H9 (cell line): Measurements from ENCODE around the gene NKAPD1. TPM values are rescaled to one million over a fixed set of nuclear protein-coding genes. Genes with fewer than 3 reads are reported as not detected.

Experiments
- DNase-seq: peaks from one replicate; pipeline ENCODE4 v3.0.0-alpha.2; 2017
- H2AFZ ChIP-seq: one replicate; pipeline ENCODE4 v1.6.1; 2013; ENCODE audit warnings: mild to moderate bottlenecking, low read length, control low read depth, moderate library complexity
- H2AK5ac ChIP-seq: 2 replicates; pipeline ENCODE4 v1.6.1; 2013; ENCODE audit warnings: low read length, control low read depth, mixed read lengths; ENCODE audit not compliant: insufficient read length
- H2BK120ac ChIP-seq: one replicate; pipeline ENCODE4 v1.6.1; 2013; ENCODE audit warnings: low read depth, mild to moderate bottlenecking, low read length, control low read depth, inconsistent platforms; ENCODE audit not compliant: poor library complexity, severe bottlenecking
- H2BK12ac ChIP-seq: 2 replicates; pipeline ENCODE4 v1.6.1; 2013; ENCODE audit warnings: low read length, control low read depth, mixed read lengths, low read depth; ENCODE audit not compliant: insufficient read length
- H2BK15ac ChIP-seq: 2 replicates; pipeline ENCODE4 v1.6.1; 2013; ENCODE audit warnings: low read depth, low read length, control low read depth
- H2BK20ac ChIP-seq: one replicate; pipeline ENCODE4 v1.6.1; 2013; ENCODE audit warnings: low read depth, mild to moderate bottlenecking, low read length, control low read depth, inconsistent platforms; ENCODE audit not compliant: poor library complexity, severe bottlenecking
- H2BK5ac ChIP-seq: 2 replicates; pipeline ENCODE4 v1.6.1; 2013; ENCODE audit warnings: low read length, control low read depth, mixed read lengths; ENCODE audit not compliant: insufficient read length
- H3K14ac ChIP-seq: 2 replicates; pipeline ENCODE4 v1.6.1; 2013; ENCODE audit warnings: low read length, control low read depth; ENCODE audit not compliant: insufficient read depth
- H3K18ac ChIP-seq: 2 replicates; pipeline ENCODE4 v1.6.1; 2013; ENCODE audit warnings: low read depth, mild to moderate bottlenecking, mixed read lengths, low read length, control low read depth; ENCODE audit not compliant: insufficient read length
- H3K23ac ChIP-seq: 2 replicates; pipeline ENCODE4 v1.6.1; 2013; ENCODE audit warnings: low read length, control low read depth, mixed read lengths, low read depth; ENCODE audit not compliant: insufficient read length
- H3K23me2 ChIP-seq: 2 replicates; pipeline ENCODE4 v1.6.1; 2013; ENCODE audit warnings: low read depth, mild to moderate bottlenecking, mixed read lengths, low read length, control low read depth; ENCODE audit not compliant: insufficient read length, poor library complexity, severe bottlenecking
- H3K27ac ChIP-seq: 2 replicates; pipeline ENCODE4 v1.5.1; 2013; ENCODE audit warnings: low read length, control low read depth, mixed read lengths, low read depth; ENCODE audit not compliant: insufficient read length
- H3K27me3 ChIP-seq: 2 replicates; pipeline ENCODE4 v1.6.1; 2013; ENCODE audit warnings: low read length, control low read depth, inconsistent platforms; ENCODE audit not compliant: insufficient read depth
- H3K4ac ChIP-seq: 2 replicates; pipeline ENCODE4 v1.6.1; 2013; ENCODE audit warnings: low read depth, mild to moderate bottlenecking, control low read depth, inconsistent platforms, low read length, moderate library complexity
- H3K4me1 ChIP-seq: 2 replicates; pipeline ENCODE4 v1.6.1; 2013; ENCODE audit warnings: low read length, control low read depth, inconsistent platforms; ENCODE audit not compliant: insufficient read depth
- H3K4me2 ChIP-seq: 2 replicates; pipeline ENCODE4 v1.6.1; 2013; ENCODE audit warnings: low read length, control low read depth, mixed read lengths; ENCODE audit not compliant: insufficient read length, insufficient read depth
- H3K56ac ChIP-seq: 2 replicates; pipeline ENCODE4 v1.6.1; 2013; ENCODE audit warnings: low read depth, mild to moderate bottlenecking, mixed read lengths, low read length, control low read depth; ENCODE audit not compliant: insufficient read length
- H3K79me1 ChIP-seq: 2 replicates; pipeline ENCODE4 v1.6.1; 2013; ENCODE audit warnings: low read depth, mild to moderate bottlenecking, moderate library complexity, low read length, control low read depth, inconsistent platforms; ENCODE audit not compliant: insufficient read depth, poor library complexity, severe bottlenecking
- H3K79me2 ChIP-seq: 2 replicates; pipeline ENCODE4 v1.6.1; 2013; ENCODE audit warnings: low read length, control low read depth, inconsistent platforms; ENCODE audit not compliant: insufficient read depth
- H3K9ac ChIP-seq: 2 replicates; pipeline ENCODE4 v1.6.1; 2013; ENCODE audit warnings: low read length, control low read depth, mixed read lengths; ENCODE audit not compliant: insufficient read length; ENCODE audit errors: extremely low read depth
- H3K9me3 ChIP-seq: one replicate; pipeline ENCODE4 v1.6.1; 2013; ENCODE audit warnings: low read depth, low read length, inconsistent platforms; ENCODE audit not compliant: control insufficient read depth
- H3T11ph ChIP-seq: one replicate; pipeline ENCODE4 v1.6.1; 2013; ENCODE audit warnings: mild to moderate bottlenecking, low read length, control low read depth, inconsistent platforms
- H4K20me1 ChIP-seq: one replicate; pipeline ENCODE4 v1.6.1; 2013; ENCODE audit not compliant: control insufficient read depth, insufficient read length, insufficient read depth
- H4K5ac ChIP-seq: 2 replicates; pipeline ENCODE4 v1.6.1; 2013; ENCODE audit warnings: low read depth, mild to moderate bottlenecking, mixed read lengths, low read length, control low read depth; ENCODE audit not compliant: insufficient read length
- H4K8ac ChIP-seq: replicated peaks from 2 replicates; pipeline ENCODE4 v1.6.1; 2013; ENCODE audit warnings: low read length, control low read depth, mixed read lengths, low read depth; ENCODE audit not compliant: insufficient read length
- H4K91ac ChIP-seq: 2 replicates; pipeline ENCODE4 v1.6.1; 2013; ENCODE audit warnings: low read depth, mild to moderate bottlenecking, moderate library complexity, mixed read lengths, low read length, control low read depth; ENCODE audit not compliant: insufficient read length
- H3K27ac Mint-ChIP-seq, 3 experiments: 2 replicates in 2 of 3; 3 replicates in 1 of 3; pipeline ENCODE4 v1.8.0; 2020 to 2021; ENCODE audit warnings: mixed read lengths in 3 of 3, mild to moderate bottlenecking in 1 of 3, moderate library complexity in 1 of 3
- H3K27me3 Mint-ChIP-seq: 2 replicates; pipeline ENCODE4 v1.8.0; 2021; ENCODE audit warnings: low read depth, mild to moderate bottlenecking, moderate library complexity, mixed read lengths
- H3K36me3 Mint-ChIP-seq, 3 experiments: 2 replicates in 2 of 3; 3 replicates in 1 of 3; pipeline ENCODE4 v1.8.0; 2020 to 2021; ENCODE audit warnings: low read depth in 3 of 3, mixed read lengths in 3 of 3; ENCODE audit not compliant: insufficient read depth in 1 of 3
- H3K4me1 Mint-ChIP-seq, 2 experiments: 2 replicates each; pipeline ENCODE4 v1.8.0; 2020; ENCODE audit warnings: mixed read lengths in 2 of 2
- H3K4me3 Mint-ChIP-seq, 2 experiments: 2 replicates in 1 of 2; 3 replicates in 1 of 2; pipeline ENCODE4 v1.8.0; 2020 to 2021; ENCODE audit warnings: mild to moderate bottlenecking in 2 of 2, mixed read lengths in 2 of 2, moderate library complexity in 1 of 2
- H3K9me3 Mint-ChIP-seq, 2 experiments: 2 replicates in 1 of 2; 3 replicates in 1 of 2; pipeline ENCODE4 v1.8.0; 2020; ENCODE audit warnings: mild to moderate bottlenecking in 2 of 2, mixed read lengths in 2 of 2, moderate library complexity in 1 of 2
- WGBS: extraction: QIAGEN DNeasy Blood & Tissue Kit; methylation state at CpG from one replicate; pipeline ENCODE4 v1.1.7; 2013; ENCODE audit warnings: missing lambda C conversion rate, low lambda C conversion rate, mixed read lengths; ENCODE audit not compliant: insufficient read length; ENCODE audit errors: extremely low coverage; 5-methylcytosine and 5-hydroxymethylcytosine counted together
- total RNA-seq: library from RNA; stranded (reverse); gene quantifications from 2 replicates; pipeline ENCODE4 v1.2.1, GENCODE V29; 2021
- TF ChIP-seq, protein P1 (sequence below): fragments of 200-600 bp; sonication (generic); conservative IDR thresholded peaks from 3 replicates; pipeline ENCODE4 v1.8.0; 2021; ENCODE audit warnings: antibody characterized with exemption, mild to moderate bottlenecking

The NKAPD1 gene
- total RNA-seq, 1 experiment from 2014 or later: 25.9 TPM

DNA sequence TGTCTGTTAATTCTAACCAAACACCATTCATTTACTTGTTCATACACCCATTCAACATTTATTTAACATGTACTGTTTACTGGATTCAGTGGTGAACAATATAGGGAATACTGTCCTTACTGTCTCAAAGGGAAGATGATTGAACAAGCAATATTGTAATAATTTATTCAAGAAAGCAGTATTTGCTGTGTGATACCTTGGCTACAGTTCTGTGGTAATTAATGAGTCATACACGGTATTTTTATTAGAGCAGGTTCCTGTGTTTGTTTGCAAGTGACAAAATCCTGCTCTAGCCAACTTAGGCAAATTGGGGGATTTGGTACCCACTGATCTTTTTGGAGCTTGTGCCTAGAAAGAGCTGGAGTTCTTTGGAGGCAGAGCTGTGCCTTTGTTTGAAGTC is 16.0 kb upstream of the NKAPD1 start:
- Mint-ChIP-seq H3K4me3 (no peak overlapping the region), H3K4me1 (no peaks in the 10 kb centered on the region), H3K36me3 (peaks cover 15 to 77% (median 55%) of the 10 kb centered on the region in 3 experiments; a peak in 6 of 7 replicates), H3K27me3 (no peaks in the 10 kb centered on the region), H3K27ac (peak overlapping the region in 1 of 3 experiments; percentile 44; a peak in 1 of 7 replicates), H3K9me3 (no peaks in the 10 kb centered on the region)
- Histone ChIP-seq H3K27ac (no peak overlapping the region), H3K14ac (no peak overlapping the region), H3K27me3 (no peaks in the 10 kb centered on the region), H3K18ac (no peak overlapping the region), H3T11ph (no peak overlapping the region), H4K91ac (no peak overlapping the region), H3K56ac (no peak overlapping the region), H4K8ac (no peak overlapping the region), H4K20me1 (no peaks in the 10 kb centered on the region), H2BK12ac (no peak overlapping the region), H3K23me2 (no peaks in the 10 kb centered on the region), H2BK15ac (no peak overlapping the region), H2BK20ac (no peak overlapping the region), H3K4me2 (no peak overlapping the region), H3K9ac (no peak overlapping the region), H3K4ac (no peak overlapping the region), H3K79me2 (no peaks in the 10 kb centered on the region), H2BK120ac (no peak overlapping the region), H3K9me3 (no peaks in the 10 kb centered on the region), H2BK5ac (no peak overlapping the region), H3K4me1 (no peaks in the 10 kb centered on the region), H4K5ac (no peak overlapping the region), H2AK5ac (no peak overlapping the region), H3K79me1 (no peaks in the 10 kb centered on the region), H2AFZ (no peak overlapping the region), H3K23ac (no peak overlapping the region)
- no CpG with 5 or more reads among the region's 1 CpG for WGBS
- TF ChIP-seq, protein P1, sequence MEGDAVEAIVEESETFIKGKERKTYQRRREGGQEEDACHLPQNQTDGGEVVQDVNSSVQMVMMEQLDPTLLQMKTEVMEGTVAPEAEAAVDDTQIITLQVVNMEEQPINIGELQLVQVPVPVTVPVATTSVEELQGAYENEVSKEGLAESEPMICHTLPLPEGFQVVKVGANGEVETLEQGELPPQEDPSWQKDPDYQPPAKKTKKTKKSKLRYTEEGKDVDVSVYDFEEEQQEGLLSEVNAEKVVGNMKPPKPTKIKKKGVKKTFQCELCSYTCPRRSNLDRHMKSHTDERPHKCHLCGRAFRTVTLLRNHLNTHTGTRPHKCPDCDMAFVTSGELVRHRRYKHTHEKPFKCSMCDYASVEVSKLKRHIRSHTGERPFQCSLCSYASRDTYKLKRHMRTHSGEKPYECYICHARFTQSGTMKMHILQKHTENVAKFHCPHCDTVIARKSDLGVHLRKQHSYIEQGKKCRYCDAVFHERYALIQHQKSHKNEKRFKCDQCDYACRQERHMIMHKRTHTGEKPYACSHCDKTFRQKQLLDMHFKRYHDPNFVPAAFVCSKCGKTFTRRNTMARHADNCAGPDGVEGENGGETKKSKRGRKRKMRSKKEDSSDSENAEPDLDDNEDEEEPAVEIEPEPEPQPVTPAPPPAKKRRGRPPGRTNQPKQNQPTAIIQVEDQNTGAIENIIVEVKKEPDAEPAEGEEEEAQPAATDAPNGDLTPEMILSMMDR: no peak
- DNase-seq: no peak
